NCI-H82 treated with DMSO at 0.1 percent for 48 hours (cell line): ENCODE measurements around the gene DISC1.

Source experiments
- DNase-seq: peaks from one replicate; lab custom pipeline; 2025; ENCODE audit not compliant: unreplicated experiment; lab: John Stamatoyannopoulos, UW

DISC1 gene

DNA sequence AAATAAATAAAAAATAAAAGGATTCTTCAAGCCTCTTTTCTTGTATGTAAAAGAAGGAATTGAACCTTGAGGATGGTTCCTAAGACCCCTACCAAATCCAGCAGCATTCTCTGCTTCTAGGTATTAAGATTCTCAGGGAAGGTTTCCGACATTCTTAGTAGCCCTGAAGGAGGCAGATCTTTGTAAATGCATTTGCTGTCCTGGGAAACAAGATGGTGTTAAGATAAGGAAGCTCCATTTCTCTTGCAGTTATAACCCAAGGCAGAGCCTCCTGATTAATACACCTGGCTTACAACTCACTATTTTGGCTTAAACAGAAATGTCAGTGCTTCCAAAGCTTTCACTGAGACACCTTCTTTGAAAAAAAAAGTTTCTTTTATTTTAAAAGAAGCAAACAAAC, 393.8 kb downstream of the DISC1 start:
- DNase-seq: no peak

DNA sequence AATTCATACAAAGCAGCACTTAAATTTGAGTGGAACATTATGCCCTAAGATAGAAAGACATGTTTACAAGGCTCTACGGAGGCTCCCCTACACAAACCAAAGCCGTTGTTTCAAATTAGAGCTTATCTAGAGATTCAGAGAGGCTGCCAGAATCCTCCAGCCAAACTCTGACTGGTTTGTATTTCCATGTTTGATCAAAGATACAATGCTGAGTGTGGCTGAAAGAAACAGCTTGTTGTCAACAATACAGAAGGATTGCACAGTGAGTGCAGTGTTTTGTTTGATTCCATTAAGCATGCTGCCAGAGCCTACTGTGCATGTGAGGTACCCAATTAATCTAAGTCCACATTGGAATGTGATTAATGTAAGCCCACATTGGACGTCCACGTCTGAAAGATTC, 402.7 kb downstream of the DISC1 start:
- no peak for DNase-seq

DNA sequence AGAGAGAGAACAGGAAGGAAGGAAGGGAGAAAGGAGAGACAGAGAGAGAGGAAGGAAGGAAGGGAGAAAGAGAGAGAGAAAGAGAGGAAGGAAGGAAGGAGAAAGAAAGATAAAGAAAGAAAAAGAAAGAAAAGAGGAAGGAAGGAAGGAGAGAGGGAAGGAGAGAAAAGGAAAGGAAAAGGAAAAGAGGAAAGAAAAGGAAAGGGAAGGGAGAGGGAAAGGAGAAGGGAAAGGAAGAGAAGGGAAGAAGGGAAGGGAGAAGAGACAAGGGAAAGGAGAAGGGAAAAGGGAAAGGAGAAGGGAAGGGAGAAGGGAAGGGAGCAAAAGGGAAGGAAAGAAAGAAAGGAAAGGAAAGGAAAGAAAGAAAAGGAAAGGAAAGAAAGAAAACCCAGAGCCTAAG, 404.6 kb downstream of the DISC1 start:
- no peak for DNase-seq

DNA sequence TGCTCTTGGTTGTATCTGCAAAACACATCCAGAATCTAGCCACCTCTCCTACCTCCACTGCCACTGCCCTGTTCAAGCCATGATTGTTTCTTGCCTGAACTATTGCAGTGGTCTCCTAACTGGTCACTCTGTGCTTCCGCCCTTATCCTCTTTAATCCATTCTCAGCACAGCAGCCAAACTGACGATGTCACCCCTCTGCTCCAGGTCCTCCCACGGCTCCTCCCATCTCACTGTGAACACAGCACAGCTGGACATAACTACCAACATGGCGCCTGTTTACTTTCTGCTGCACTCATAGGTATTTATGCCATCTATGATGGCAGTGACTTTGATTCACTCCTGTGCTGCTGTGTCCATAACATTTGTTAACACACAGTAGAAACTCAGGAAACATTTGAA, 406.7 kb downstream of the DISC1 start:
- peak; percentile 31 for DNase-seq

DNA sequence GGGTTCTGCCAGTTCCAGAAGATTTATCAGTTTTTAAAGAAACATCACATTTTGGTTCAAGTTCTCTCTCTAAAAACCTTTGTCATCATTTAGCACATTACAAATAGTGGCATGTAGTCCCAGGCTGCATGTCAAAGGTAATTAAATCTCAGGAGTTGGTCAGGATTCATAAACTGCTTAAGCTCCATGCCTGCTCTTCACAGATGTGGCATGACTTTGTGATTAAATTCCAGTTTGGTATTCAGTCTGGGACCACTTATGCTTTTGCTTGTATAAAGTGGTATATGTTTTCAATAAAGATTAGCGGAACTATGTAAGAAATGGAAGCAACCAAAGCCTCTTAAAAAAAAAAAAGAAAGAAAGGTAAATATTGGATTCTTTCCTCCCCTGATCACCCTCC, 408.0 kb downstream of the DISC1 start:
- no peak for DNase-seq

DNA sequence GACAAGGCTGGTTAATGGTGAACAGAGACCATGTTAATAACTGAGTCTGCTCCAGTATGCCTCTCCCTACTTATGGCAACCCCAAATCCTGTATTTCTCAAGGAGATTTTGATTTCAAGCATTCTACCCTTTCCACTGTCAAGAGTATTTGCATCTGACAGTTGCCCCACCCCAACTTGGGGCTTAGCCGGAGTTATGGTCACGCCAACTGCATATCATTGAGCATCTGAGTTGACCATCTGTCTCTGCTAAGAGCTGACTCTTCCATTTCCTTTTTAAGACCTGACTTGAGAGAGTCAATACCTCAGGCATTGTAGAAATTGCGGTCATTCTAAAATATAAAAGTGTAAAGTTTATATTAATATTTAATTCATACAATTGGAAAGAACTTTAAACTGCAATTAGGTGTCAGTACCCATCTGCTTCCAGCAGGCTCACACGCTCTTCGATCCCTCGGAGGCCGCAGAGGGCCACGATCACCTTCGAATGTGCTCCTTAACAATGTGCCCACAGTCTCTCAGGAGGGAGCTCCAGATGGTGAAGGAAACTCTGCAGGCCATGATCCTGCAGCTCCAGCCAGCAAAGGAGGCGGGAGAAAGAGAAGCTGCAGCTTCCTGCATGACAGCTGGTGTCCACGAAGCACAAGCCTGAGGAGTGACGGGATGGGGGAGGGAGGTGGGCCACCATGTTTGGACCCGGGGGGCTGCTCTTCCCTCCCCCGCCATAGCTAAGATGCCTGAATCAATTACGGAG, 409.8 kb downstream of the DISC1 start:
- peak; percentile 82 for DNase-seq

DNA sequence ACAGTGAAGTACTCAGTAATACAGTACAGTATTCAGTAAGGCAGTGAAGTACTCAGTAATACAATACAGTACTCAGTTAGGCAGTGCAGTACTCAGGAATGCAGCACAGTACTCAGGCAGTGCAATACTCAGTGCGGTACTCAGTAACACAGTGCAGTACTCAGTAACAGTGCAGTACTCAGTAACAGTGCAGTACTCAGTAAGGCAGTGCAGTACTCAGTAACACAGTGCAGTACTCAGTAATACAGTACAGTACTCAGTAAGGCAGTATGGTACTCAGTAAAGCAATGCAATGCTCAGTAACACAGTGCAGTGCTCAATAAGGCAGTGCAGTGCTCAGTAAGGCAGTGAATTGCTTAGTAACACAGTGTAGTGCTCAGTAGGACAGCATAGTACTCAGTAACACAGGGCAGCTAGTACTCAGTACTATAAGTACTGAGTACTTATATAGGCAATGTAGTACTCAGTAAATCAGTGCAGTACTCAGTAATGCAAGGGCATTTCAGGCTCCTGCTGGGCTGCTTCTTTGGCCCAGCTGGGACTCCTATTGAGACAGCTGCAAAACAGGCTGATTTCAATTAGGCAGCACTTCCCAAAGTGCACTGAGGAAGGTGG, 411.3 kb downstream of the DISC1 start:
- no peak for DNase-seq

DNA sequence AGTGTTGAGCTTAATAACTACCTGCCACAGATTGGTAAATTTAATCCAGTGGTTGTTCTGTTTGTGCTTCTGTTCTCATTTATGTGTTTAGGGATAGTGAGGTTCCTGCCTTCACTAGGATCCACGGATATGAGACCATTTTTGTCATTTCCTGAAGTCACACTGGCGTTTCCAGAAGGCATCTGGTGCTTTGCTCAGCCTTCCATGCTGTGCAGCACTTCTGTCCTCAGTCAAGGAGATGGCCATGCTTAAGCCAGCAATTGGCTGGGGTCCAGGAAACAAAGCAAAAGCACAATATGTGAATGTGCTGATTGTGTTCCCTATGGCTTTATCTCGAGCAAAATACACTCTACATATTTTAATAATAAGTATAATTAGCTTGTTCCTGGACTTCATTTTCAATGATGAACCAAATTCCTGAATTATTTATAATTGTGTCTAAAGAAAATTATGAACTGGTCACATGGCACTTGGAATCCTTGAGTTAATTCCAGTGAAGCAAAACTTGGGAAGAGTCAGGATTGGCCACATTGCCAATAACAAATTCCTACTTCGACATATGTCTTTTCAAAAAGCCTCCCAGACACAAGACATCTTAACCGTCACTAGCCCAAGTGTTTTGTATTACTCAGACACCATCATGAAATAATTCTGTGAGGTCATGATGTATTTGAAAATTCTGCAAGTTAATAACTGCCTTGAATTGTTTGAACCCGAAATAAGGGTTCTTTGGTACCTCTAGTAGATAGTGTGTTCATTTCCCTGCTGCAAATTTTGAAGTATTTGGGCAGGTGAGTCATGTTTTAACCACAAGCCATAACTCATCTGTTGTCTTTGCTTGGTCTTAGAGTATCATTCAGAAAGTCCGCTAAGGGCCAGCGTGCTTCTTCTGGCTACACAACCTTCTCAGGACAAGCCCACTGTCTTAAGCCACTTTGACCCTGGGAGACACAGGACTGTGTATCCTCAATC, 412.4 kb downstream of the DISC1 start:
- DNase-seq: peak; percentile 70

DNA sequence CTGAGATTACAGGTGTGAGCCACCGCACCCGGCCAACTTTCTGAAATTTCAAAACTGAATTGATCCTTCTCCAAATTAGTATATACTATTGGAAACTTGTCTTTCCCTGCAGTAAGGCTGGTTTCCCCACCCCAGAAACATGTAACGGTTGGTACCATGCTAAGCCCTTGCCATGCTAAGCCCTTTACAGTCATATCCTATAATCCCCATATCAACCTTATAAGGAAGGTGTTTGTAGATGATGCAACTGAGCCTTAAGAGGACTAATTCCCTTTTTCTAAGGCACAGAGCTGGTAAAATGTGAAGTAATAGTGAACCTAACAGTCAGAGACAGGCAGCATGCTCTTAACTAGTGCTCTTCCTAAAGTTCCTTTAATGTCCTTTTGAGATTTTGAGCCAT, 413.7 kb downstream of the DISC1 start:
- peak; percentile 40 for DNase-seq

DNA sequence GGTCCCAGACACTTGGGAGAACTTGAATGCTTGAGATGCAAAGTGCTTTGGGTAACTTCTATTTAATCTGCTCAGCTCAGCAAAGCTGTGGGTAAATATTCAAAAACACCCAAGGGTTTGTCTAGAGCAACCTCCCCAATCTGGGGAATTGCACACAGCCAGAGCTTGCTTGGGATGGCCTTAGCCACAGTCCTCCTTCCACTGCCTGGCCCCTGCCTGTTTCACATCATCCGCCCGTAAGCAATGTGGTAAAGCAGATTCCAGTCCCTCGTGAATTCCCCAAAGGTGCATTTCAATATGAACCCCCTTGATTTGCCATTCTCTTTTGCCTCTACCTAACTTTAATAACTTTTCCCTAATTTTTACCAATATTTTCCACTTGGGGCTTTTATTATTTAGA, 418.1 kb downstream of the DISC1 start:
- no peak for DNase-seq

DNA sequence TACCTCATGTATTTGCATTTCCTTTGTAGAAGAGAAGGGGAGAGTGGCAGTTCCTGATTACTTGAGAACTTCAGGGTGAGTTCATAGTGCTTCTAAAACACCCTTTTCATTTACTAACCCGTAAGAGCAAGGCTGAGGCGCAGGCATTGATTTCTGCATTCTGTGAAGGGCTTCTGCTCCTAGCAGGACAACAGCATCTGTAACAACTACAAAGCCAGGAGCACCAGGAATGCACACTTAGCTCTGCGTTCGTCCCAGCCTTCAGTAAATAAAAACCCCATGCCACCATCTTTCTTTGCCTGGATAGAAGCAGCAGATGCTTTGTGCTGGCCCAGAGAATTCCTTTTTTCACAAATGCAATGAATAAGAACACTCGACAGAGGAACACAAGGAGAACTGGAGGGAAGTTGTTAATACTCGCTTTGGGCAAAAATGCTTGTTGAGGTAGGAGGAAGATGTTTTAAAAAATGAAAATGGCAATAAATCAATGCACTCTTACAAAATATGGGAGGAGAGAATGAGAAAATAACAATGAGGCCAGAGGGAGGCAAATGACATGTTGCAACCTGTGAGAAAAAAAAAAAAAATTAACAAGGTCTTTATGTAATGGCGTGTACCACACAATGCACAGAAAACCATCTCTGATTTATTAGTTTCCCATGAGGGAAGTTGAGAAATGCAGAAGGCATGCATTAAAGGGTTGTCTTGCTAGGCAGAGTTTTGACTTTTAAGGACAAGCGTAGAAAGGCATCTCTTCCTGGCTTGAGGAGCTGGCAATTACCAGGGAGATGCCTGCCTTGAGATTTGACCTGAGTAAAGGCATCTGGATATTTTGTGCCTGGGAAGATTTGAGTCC, 418.8 kb downstream of the DISC1 start:
- DNase-seq: no peak

DNA sequence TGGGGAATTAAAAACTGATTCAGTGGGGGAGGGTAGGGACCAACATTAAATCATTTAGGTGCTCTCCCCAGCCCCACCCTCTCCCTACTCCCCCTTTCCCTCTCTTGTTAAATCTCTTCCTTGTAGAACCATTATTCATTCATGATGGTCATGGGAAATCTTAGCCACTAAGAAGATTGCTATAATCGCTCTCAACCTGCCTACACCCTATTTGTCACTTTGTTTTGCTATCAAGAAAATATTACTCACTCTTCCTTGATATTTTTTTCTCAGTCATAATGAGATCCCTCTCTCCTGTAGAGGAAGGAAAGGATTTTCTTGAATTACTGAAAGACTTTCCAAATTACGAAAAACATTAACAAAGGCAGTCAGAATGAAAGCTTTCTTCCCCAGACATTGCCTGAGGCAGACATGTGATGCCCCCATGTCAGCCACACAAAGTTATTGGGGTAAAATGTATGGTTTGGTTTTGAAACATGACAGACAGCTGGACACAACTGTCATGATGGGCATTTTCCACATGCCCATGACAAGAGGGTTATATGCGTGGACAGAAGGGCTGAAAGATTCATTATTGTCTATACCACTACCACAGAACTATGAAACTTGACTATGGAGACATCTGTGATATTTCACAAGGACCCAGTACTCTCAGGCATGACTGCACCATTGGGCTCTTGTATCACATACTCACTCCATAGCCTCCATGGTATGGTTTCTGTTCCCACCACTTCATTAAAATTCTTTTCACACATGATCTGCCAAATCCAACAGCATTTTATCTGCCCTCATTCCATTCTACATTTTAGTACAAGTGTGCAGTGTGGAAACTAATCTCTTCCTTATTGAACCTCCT, 420.1 kb downstream of the DISC1 start:
- DNase-seq: peak; percentile 71

DNA sequence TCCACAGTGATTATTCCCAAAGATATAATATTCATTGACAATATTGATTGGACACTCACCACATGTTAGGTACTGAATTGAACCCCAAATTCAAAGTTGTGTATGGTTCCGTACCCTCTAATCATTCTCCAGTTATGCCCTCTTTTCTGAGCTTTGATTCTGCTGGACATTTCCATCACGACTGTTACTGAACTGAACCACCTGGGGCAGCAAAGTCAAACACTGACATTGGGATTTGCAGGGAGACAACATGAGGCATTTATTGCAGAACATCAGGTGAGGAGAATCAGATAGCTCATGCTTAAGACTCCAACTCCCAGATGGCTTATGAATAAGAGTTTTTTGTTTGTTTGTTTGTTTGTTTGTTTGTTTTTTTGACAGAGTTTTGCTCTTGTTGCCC, 420.9 kb downstream of the DISC1 start:
- no peak for DNase-seq

DNA sequence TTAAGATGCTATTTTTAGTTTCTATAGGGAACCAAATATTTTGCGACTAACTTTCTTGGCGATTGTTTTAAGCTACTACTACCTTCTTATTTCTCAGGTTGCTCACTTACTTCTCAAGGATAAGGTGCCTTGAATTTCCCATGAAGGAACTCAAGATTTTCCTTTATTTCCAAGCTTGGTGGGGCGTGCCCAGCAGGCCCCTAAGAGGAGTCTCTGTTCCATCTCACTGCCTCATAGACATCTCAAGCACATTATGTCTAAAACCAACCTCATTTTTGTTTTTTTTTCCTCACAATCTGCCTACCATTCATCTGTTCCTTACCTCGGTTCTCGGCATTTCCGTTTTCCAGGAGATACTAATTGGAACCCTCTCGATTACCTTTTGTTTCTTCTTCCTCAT, 421.9 kb downstream of the DISC1 start:
- DNase-seq: no peak

DNA sequence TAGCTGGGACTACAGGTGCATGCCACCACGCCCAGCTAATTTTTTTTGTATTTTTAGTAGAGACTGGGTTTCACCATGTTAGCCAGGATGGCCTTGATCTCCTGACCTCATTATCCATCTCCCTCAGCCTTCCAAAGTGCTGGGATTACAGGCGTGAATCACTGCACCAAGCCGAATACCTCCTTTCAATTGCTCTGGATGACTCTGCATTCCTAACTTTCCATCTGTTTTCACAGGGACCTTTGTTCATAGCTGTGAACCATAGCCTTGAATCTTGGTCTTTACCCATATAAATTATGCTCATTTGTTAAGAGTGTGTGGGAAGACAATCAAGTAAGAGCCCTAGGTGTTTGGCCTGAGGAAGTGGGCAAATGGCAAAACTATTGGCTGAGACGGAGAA, 422.7 kb downstream of the DISC1 start:
- no peak for DNase-seq

DNA sequence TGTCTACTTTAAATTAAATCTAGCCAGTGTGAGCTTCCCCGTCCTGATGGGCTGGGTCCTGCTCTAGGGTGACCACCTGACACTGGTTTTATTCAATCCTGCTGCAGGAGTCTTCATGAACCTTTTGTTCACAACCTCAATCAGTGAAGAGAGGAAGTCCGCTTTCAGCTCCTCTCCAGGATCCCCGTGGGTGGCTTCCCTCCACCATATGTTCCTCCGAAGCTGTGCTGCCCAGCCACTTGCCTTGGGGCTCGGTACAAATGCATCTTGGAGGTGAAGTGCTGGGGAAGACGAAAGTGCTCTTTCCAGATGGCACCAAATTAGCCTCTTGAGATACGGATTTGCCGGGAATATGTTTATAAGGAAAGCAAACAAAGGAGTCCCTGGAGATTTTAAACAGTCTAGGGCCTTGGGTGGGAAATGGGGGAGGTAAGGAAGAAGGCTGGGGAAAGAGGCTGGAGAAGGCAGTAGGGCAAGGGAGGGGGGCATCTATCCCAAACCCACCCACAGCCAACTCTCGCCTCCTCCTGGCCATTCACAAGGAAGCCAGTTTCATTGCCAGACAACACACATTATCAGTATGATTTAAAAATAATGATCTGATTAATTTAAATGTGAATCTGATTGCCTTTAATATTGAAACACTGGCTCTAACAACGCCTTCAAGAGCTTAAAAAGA, 430.8 kb downstream of the DISC1 start:
- peak; percentile 50 for DNase-seq

DNA sequence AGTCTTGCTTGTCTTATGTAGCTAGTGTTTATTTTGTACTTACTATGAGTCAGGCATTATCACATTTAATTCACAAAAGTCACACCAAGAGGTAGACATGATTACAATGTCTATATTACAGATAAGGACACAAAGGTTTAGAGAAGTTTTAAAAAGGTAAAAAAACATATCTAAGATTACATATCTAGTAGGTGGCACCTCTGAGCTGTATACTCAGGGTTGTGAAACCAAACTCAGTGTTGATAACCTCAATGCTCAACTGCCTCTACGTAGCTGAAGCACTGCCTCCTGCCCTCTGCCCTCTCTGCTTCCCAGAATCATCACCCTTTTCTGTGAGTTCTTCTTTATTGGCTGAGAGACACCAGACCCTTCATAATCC, 431.3 kb downstream of the DISC1 start:
- no peak for DNase-seq

DNA sequence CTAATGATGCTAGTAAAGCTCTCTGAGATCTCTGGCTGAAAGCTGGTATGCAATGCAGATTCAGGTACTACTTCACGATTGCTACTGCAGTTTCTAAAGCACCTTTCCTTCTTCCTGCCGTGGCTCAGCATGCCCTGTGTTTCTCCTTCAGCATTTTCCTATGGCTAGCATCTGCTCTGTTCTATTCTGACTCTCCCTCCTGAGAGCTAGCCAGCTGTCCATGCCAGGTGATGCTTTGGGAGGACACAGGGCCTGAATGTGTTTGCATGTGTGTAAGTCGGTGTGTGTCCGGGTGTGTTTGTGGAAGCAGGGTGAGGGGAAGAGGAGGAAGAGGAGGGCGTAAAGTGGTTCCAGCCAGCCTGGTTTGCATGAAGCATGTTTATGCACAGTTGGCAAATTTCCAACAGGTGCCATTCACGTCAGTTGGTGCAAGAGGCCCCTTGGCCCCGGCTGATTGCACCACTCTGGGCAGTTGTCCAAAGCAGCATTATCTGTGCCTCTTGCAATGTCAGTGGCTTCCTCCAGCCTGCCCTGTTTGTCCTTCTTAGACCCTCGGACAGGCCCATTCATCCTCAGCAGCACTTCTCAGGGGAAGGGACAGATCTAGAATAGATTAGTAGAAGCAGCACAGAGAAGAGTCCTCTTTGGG, 433.3 kb downstream of the DISC1 start:
- DNase-seq: no peak

DNA sequence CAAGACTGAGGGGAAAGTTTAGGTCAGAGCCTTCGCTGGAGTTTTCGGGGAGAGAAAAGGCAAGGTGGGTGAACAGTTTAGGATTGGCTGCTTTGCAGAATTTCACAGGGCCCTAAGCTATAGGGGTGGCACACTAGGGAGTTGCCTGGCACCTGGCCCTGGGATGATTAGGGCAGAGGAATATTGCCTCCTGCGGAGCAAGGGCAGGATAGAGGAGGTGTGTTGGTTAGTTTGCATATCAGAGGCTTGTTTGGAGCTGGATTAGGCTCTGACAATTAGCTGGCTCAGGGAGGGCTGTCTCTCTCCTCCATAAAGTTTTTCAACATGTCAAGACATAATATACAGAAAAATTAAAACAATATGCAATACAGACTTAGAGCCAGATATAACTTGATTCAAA, 436.4 kb downstream of the DISC1 start:
- no peak for DNase-seq
